Measurements from ENCODE around the gene CELF4.
"Not testable (repeated sequence)": the region's sequence is repeated elsewhere in the genome, so short reads cannot be mapped to it uniquely, and the experiment has no call there.

Gene CELF4

GRCh38 chr18:37389684-37390368 lies 175.8 kb downstream of the CELF4 start:
- DNase-seq (ENCODE audit: low read depth), result no peak

GRCh38 chr18:37389041-37389440 lies 176.6 kb downstream of the CELF4 start:
- DNase-seq (ENCODE audit: low read depth), result no peak

DNA sequence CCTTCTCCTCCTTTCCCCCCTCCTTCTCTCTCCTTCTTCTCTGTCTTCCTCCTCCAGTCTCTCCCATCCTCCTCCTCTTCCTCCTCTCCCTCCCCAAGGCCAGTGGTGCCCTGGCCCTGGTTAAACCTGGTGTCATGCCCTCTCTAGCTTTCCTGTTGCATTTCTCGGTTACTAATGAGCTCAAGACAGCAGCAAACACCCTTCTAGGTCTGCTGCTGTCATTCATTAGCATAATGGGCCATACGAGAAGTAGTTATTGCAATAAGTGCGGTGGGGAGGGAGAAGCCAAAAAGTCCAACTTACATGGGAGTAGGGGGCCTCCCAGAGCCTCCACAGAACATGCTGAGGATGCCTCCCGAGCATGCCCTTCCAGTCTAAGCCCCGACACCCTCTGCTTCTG lies 177.2 kb downstream of the CELF4 start:
- no peak for DNase-seq (ENCODE audit: low read depth)

DNA sequence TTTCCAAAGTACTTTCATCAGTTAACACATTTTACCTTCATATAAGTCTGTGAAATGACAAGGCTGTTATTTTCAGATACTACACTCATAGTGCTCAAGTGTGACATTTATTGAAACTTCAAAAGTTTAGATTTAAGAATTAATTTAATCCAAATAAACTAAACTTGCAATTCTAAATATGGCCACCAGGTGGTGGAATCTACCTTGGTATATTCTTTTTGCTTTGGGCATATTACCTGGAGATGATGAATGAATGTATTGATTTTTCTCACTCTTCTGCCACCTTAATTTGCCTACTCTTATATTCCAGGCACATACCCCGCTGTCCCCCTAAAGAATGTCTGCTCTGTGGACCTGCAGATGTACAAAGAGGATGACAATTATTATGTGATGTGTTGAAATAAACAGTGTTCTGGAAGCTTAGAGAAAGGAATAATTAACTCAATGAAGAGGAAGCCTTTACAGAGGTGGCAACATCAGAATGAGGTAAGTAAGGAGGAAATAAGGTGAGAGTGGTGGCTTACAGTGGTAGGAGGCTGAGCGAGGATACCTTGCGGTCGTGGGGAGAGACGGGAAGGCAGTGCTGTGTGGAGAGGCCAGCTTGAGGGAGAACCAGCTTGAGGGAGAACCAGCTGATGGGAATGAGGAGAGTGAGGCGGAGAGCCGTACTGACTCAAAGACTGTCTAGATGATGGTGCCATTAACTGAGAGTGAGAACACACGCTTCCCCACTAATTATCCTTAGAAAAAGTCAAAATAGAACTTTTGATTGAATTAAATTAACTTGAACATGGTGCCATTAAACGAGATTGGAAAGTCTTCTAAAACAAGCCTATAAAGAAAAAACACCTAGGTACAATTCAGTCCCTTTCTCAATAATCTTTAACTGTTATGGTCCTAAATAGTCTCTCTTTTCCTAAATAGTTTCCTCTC lies 179.5 kb downstream of the CELF4 start:
- DNase-seq (ENCODE audit: low read depth), result no peak

GRCh38 chr18:37383846-37384595 lies 181.6 kb downstream of the CELF4 start:
- DNase-seq (ENCODE audit: low read depth), result no peak

DNA sequence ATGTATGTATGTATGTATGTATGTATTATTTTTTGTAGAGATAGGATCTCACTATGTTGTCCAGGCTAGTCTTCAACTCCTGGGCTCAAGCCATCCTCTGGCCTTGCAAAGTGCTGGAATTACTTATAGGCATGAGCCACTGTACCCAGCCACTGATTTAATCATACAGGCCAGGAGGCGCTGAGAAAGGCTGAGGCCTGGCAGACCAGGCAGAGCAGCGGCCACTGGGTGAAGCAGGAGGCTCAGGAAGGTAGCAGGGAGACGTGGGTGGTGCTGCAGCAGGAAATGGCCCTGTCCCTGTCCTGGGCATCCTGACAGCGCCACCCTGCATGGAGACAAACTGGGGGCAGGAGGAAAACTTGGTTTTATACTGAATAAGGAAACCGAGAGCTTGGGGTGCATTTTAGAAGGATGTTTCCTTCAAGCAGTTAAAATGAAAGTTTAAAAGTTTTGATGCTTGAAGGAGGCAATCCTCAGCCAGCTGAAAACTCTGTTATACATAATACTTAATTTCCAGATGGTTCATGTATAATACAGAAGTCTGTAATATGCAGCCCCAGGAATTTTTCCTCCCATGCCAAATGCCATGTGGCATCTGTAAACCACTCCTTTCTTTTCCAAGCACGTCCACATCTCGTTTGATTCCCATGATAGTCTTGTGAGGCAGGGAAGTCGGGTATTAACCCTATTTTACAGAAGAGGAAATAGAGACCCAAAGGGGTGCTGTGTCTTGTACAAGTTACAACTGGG lies 182.4 kb downstream of the CELF4 start:
- no peak for DNase-seq (ENCODE audit: low read depth)

- no peak for DNase-seq (ENCODE audit: low read depth)
Observed at GRCh38 chr18:37381554-37381953, 184.0 kb downstream of the CELF4 start.

DNA sequence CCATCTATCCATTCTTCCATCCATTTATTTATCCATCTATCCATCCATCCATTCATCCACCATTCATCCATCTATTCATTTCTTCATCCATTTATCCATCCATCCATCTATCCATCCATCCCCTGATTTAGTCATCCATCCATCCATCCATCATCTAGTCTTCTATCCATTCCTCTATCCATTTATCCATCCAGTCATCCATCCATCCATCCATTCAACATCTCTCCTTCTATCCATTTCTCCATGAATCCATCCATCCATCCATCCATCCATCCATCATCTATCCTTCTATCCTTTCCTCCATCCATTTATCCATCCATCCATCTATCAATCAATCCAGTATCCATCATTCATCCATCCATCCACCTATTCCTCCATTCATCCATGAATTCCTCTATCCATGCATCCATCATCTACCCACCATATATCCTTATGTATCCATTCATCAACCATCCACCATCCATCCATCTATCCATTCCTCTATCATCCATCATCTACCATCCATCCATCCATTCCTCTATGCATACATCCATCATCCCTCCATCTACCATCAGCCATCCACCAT lies 185.0 kb downstream of the CELF4 start:
- DNase-seq (ENCODE audit: low read depth), result no peak

GRCh38 chr18:37378336-37379010 lies 187.1 kb downstream of the CELF4 start:
- no peak for DNase-seq (ENCODE audit: low read depth)

DNA sequence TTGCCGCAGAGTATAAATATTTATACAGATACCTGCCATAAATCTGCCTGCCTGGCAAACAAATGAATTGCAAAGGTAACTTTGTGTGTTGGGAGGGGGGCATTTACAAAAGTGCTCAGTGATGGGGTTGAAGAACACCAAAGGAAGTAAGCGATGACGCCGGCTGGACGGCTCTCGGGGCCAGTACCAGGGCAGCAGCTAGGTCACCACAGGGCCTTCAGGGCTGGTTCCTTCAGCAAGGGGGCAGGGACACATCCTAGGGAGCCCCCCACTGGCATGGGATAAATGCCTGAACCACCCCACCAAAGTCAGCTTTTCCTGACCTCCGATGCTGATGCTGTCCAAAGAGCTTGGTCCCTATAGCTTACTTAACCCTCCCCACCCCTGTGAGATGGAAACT lies 190.4 kb downstream of the CELF4 start:
- no peak for DNase-seq (ENCODE audit: low read depth)

GRCh38 chr18:37368110-37368954 lies 197.3 kb downstream of the CELF4 start:
- DNase-seq (ENCODE audit: low read depth), result no peak

- DNase-seq (ENCODE audit: low read depth), result no peak
Observed at GRCh38 chr18:37364237-37364636, 201.4 kb downstream of the CELF4 start.

GRCh38 chr18:37362158-37362890 lies 203.3 kb downstream of the CELF4 start:
- DNase-seq (ENCODE audit: low read depth), result no peak

DNA sequence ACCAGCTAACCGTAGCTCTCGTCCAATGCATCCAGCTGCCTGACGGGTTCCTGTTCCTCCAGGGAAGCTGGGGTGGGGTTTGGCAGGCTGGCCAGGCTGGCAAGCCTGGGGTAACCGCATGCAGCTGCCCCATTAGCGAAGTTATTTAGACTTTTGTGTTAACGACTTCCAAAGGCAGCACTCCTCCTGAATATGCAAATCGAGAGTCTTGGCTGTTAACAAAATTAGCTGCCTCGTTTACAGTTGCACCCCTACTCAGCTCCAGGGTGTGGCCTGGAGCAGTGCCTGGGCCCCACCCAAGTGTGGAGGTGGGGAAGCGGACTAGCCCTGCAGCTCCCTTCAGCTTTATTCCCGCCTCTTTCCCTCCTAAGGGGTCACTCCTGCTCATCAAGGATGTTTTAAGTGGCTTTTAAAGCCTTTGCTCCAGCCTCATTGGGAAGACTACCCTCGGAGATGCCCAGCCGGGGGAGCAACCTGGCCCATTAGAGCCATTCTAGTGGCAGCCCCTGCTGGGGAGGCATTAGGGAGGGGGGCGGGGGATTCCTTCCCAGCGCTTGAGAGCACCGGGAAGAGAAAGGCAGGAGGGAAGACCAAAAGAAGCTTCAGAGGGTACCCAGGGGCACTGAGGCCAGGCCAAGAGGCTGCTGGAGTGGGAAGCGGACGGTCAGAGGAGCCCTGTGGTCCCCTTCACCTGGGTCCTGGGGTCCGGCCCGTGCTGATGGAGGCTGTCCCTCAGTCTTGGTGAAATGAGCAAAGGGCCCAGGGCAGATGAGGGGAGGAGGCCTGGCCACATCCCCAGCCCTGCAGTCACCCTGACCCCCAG lies 204.1 kb downstream of the CELF4 start:
- no peak for DNase-seq (ENCODE audit: low read depth)

DNA sequence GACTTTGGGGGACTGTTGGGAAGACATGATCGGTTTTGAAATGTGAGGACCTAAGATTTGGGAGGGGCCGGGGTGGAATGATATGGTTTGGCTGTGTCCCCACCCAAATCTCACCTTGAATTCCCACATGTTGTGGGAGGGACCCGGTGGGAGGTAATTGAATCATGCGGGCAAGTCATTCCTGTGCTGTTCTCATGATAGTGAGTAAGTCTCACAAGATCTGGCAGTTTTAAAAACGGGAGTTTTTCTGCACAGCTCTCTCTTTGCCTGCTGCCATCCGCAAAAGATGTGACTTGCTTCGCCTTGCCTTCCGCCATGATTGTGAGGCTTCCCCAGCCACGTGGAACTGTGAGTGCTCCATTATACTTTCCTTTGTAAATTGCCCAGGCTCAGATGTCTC lies 207.5 kb downstream of the CELF4 start:
- not testable (repeated sequence) for DNase-seq (ENCODE audit: low read depth)

DNA sequence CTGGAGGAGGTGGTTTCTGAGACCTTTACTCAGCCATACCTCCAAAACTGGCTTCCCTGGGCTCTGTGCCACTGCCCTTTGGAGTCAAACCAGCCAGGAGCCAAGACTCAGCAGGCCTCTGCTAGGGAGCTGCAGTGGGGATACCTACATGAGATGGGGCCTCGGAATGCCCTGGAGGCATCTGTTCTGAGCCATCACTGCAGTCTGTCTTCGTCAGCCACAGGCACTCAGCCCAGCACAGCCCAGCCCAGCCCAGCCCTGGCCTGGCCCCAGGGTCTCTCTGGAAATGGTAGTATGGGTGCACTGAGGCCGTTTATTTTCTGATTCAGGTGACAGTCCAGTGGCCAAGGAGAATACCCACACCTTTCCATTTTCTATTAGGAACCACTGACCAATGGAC lies 209.8 kb downstream of the CELF4 start:
- no peak for DNase-seq (ENCODE audit: low read depth)

DNA sequence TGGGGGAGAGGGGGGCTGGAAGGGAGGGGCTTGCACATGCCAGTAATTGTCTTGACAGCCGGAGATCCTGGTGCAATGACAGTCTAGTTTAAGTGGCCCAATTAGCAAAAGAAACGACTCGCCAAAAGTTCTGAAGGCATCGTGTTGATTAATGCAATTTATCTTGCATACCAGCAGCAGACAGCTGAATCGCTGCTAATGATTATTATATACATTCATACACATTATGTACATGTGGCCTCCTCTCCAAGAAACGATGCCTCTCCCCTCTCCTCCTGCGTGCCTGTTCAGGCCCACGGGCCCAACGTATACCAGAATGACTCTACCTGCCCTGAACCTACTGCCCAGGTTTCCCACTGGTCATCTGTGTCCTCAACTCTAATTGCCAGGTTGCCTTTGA lies 214.5 kb downstream of the CELF4 start:
- no peak for DNase-seq (ENCODE audit: low read depth)

DNA sequence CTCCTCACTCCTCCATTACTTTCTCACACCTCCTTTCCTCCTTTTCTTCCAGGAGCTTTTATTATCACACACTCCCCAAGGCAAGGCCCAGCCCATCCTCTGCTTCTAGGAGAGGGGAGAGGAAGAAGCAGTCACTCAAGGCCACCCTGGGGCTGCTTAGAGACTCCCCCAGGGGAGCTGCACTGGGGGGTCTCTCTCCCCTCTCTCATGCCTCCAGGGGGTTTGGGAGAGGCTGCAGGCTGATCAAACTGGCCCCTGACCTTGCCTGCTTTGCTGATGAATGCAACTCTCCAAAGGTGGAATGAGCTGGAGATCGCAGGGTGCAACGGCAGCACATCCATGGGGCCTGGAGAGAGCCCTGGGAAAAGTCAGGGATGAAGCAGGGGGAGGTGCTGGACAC lies 216.9 kb downstream of the CELF4 start:
- no peak for DNase-seq (ENCODE audit: low read depth)
